B cell (primary cell): ENCODE measurements around the gene MRPS25.

Source experiments
- CTCF ChIP-seq: fragments of 200-600 bp; IDR thresholded peaks from one replicate; pipeline ENCODE4 v1.8.0; 2022; ENCODE audit warnings: antibody characterized with exemption, mild to moderate bottlenecking
- EZH2 ChIP-seq: IDR thresholded peaks from 2 replicates; pipeline ENCODE4 v1.6.1; 2012; ENCODE audit warnings: borderline replicate concordance, low read depth, mild to moderate bottlenecking, moderate library complexity, low read length; ENCODE audit not compliant: insufficient read depth, poor library complexity, severe bottlenecking

GRCh38 chr3:15097891-15098290 is 32.8 kb upstream of the MRPS25 start:
- TF ChIP-seq EZH2 (no peak), CTCF (no peak)
